Neuronal stem cell (in vitro differentiated cells): Measurements from ENCODE around the gene CDC27.

ENCODE experiments used
- DNase-seq: peaks from one replicate; pipeline ENCODE4 v3.0.0-alpha.2; 2013; ENCODE audit warnings: low spot score
- H2AFZ ChIP-seq: one replicate; pipeline ENCODE4 v1.6.1; 2013; ENCODE audit warnings: mild to moderate bottlenecking, low read length, inconsistent platforms
- H2AK5ac ChIP-seq: 2 replicates; pipeline ENCODE4 v1.6.1; 2013; ENCODE audit warnings: low read depth, mild to moderate bottlenecking, inconsistent platforms, low read length, moderate library complexity, mixed read lengths
- H2BK120ac ChIP-seq: 2 replicates; pipeline ENCODE4 v1.6.1; 2013; ENCODE audit warnings: low read depth, mild to moderate bottlenecking, inconsistent platforms, low read length, moderate library complexity, mixed read lengths
- H2BK12ac ChIP-seq: one replicate; pipeline ENCODE4 v1.6.1; 2013; ENCODE audit warnings: low read length, inconsistent platforms
- H2BK15ac ChIP-seq: 2 replicates; pipeline ENCODE4 v1.6.1; 2013; ENCODE audit warnings: mild to moderate bottlenecking, low read length, inconsistent platforms, mixed read lengths
- H2BK5ac ChIP-seq: one replicate; pipeline ENCODE4 v1.6.1; 2013; ENCODE audit warnings: inconsistent platforms, mild to moderate bottlenecking, low read length, moderate library complexity
- H3K14ac ChIP-seq: one replicate; pipeline ENCODE4 v1.6.1; 2013; ENCODE audit warnings: low read length, inconsistent platforms
- H3K18ac ChIP-seq: 2 replicates; pipeline ENCODE4 v1.6.1; 2013; ENCODE audit warnings: low read length, inconsistent platforms
- H3K23ac ChIP-seq: 2 replicates; pipeline ENCODE4 v1.6.1; 2013; ENCODE audit warnings: low read depth, mild to moderate bottlenecking, mixed read lengths, low read length, inconsistent platforms; ENCODE audit not compliant: poor library complexity
- H3K27ac ChIP-seq: replicated peaks from 3 replicates; pipeline ENCODE4 v1.5.1; 2013; ENCODE audit warnings: low read length, inconsistent platforms
- H3K27me3 ChIP-seq, 3 experiments: 2 replicates each; pipeline ENCODE4 v1.6.1; 2013; ENCODE audit warnings: low read length in 3 of 3, mild to moderate bottlenecking in 2 of 3, inconsistent platforms in 1 of 3, low read depth in 1 of 3, mixed read lengths in 1 of 3, moderate library complexity in 1 of 3; ENCODE audit not compliant: control insufficient read depth in 3 of 3, insufficient read depth in 3 of 3
- H3K36me3 ChIP-seq, 2 donors: replicated peaks in 1 of 2; 2 replicates each; pipeline ENCODE4 v1.6.1; 2013; ENCODE audit warnings: low read length in 2 of 2; ENCODE audit not compliant: control insufficient read depth in 2 of 2, insufficient read depth in 2 of 2
- H3K4ac ChIP-seq: 2 replicates; pipeline ENCODE4 v1.6.1; 2013; ENCODE audit warnings: inconsistent platforms, mild to moderate bottlenecking, low read length, moderate library complexity
- H3K4me1 ChIP-seq, 2 donors: 1 replicate in 1 of 2; 2 replicates in 1 of 2; pipeline ENCODE4 v1.6.1; 2013; ENCODE audit warnings: low read length in 2 of 2, low read depth in 1 of 2; ENCODE audit not compliant: control insufficient read depth in 2 of 2, insufficient read depth in 1 of 2
- H3K4me2 ChIP-seq: one replicate; pipeline ENCODE4 v1.6.1; 2013; ENCODE audit warnings: mild to moderate bottlenecking, low read length, inconsistent platforms; ENCODE audit not compliant: insufficient read depth, poor library complexity, severe bottlenecking
- H3K4me3 ChIP-seq, 2 donors: 2 replicates each; pipeline ENCODE4 v1.5.1; 2013; ENCODE audit warnings: low read length in 2 of 2, mild to moderate bottlenecking in 2 of 2, inconsistent platforms in 1 of 2, moderate library complexity in 1 of 2
- H3K79me1 ChIP-seq: one replicate; pipeline ENCODE4 v1.6.1; 2013; ENCODE audit warnings: low read depth, mild to moderate bottlenecking, inconsistent platforms, low read length, moderate library complexity
- H3K9ac ChIP-seq: one replicate; pipeline ENCODE4 v1.6.1; 2013; ENCODE audit warnings: mild to moderate bottlenecking, low read depth, low read length, inconsistent platforms; ENCODE audit not compliant: poor library complexity
- H3K9me3 ChIP-seq, 2 donors: replicated peaks in 1 of 2; 2 replicates each; pipeline versions ENCODE3 to v1.6.1; 2013; ENCODE audit warnings: low read length in 2 of 2, mild to moderate bottlenecking in 2 of 2, inconsistent platforms in 1 of 2, low read depth in 1 of 2, mixed read lengths in 1 of 2, moderate library complexity in 1 of 2; ENCODE audit not compliant: control insufficient read depth in 2 of 2, insufficient read depth in 1 of 2
- H4K8ac ChIP-seq: one replicate; pipeline ENCODE4 v1.6.1; 2013; ENCODE audit warnings: low read depth, mild to moderate bottlenecking, inconsistent platforms, low read length, moderate library complexity
- H4K91ac ChIP-seq: one replicate; pipeline ENCODE4 v1.6.1; 2013; ENCODE audit warnings: low read length, low read depth, mild to moderate bottlenecking, inconsistent platforms; ENCODE audit not compliant: poor library complexity
- WGBS, 2 donors: extraction: QIAGEN DNeasy Blood & Tissue Kit; methylation state at CpG; one replicate each; pipeline ENCODE4 v1.1.7; 2013; ENCODE audit warnings: missing lambda C conversion rate in 2 of 2, mixed read lengths in 1 of 2; ENCODE audit not compliant: insufficient read length in 2 of 2, insufficient replicate concordance in 1 of 2; ENCODE audit errors: extremely low coverage in 2 of 2; 5-methylcytosine and 5-hydroxymethylcytosine counted together

CDC27 gene

DNA sequence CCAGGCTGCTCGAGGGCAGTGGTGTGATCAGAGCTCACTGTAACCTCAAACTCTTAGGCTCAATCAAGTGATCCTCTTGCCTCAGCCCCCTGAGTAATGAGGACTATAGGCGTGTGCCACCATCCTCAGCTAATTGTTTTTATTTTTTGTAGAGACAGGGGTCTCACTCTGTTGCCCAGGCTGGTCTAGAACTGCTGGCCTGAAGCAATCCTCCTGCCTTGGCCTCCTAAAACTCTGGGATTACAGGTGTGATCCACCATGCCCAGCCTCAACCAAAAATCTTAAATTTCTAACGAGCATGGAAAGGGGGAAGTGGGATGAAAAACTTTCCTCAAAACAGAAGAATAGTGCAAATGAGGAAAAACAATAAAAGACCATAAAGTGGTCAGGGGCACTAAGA lies 92.8 kb downstream of the CDC27 start:
- no peak overlapping the region for H3K4ac ChIP-seq
- peaks cover 1% of the 10 kb centered on the region for H3K79me1 ChIP-seq
- no CpG with 5 or more reads among the region's 3 CpGs for WGBS, 2 donors
- H3K4me1 ChIP-seq = peaks cover 0 to 1% of the 10 kb centered on the region in 2 donors
- H2AK5ac ChIP-seq = no peak overlapping the region
- H3K4me3 ChIP-seq = no peak overlapping the region
- H2BK5ac ChIP-seq = no peak overlapping the region
- H3K4me2 ChIP-seq = no peak overlapping the region
- H3K27me3 ChIP-seq = no peaks in the 10 kb centered on the region
- no peak overlapping the region for H3K23ac ChIP-seq
- no peak for DNase-seq
- no peak overlapping the region for H2BK12ac ChIP-seq
- no peak overlapping the region for H2BK15ac ChIP-seq
- peaks cover 0 to 17% of the 10 kb centered on the region in 2 donors for H3K36me3 ChIP-seq
- H2BK120ac ChIP-seq = no peak overlapping the region
- H2AFZ ChIP-seq = no peak overlapping the region
- H3K9ac ChIP-seq = no peak overlapping the region
- no peak overlapping the region for H3K14ac ChIP-seq
- no peak overlapping the region for H3K27ac ChIP-seq
- no peak overlapping the region for H4K8ac ChIP-seq
- peaks cover 0 to 5% of the 10 kb centered on the region in 2 donors for H3K9me3 ChIP-seq
- H3K18ac ChIP-seq = no peak overlapping the region
- H4K91ac ChIP-seq = no peak overlapping the region

DNA sequence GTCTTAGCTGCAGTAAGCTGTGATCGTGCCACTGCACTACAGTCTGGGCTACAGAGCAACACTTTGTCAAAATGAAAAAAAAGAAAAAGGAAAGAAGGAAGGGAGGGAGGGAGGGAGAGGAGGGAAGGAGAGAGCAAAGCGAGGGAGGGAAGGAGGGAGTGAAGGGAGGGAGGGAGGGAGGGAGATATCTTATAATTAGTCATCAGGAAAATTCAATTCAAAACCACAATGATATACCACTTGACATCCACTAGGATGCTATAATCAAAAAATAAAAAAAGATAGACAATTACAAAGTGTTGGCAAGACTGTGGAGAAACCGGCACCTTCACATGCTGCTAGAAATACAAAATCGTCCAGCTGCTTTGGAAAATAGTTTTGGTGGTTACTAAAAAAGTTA lies 93.8 kb downstream of the CDC27 start:
- H3K14ac ChIP-seq = no peak overlapping the region
- H3K27ac ChIP-seq = no peak overlapping the region
- no peak overlapping the region for H2AFZ ChIP-seq
- H3K4me1 ChIP-seq = peaks cover 0 to 1% of the 10 kb centered on the region in 2 donors
- no peak overlapping the region for H3K23ac ChIP-seq
- no peak overlapping the region for H2BK12ac ChIP-seq
- peaks cover 1% of the 10 kb centered on the region for H3K79me1 ChIP-seq
- H2BK5ac ChIP-seq = no peak overlapping the region
- H2BK120ac ChIP-seq = no peak overlapping the region
- no peak overlapping the region for H3K9ac ChIP-seq
- no peak overlapping the region for H3K18ac ChIP-seq
- H3K4me2 ChIP-seq = no peak overlapping the region
- no peak for DNase-seq
- H3K9me3 ChIP-seq = peaks cover 0 to 5% of the 10 kb centered on the region in 2 donors
- no peak overlapping the region for H4K91ac ChIP-seq
- H3K4ac ChIP-seq = no peak overlapping the region
- no peaks in the 10 kb centered on the region for H3K27me3 ChIP-seq
- no peak overlapping the region for H2BK15ac ChIP-seq
- H2AK5ac ChIP-seq = no peak overlapping the region
- H3K4me3 ChIP-seq = no peak overlapping the region
- no CpG with 5 or more reads among the region's 4 CpGs for WGBS, 2 donors
- H4K8ac ChIP-seq = no peak overlapping the region
- H3K36me3 ChIP-seq = peaks cover 0 to 17% of the 10 kb centered on the region in 2 donors

DNA sequence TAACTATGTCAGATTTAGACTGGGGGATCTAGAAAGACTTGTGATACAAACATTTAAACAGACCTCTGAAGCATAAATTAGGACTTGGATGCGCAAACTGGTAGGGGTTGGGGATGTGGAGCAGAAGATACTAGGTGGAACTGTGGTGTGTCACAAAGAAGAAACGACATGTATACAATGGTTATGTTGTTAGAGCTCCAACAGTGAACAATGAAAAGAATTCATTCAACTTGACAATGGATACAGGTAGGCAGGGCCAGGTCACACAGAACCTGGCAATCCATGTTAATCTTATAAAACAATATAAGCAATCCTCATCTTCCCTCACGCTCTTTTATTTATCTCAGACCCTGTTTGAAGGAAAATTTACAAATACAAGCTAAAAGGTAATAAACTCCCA lies 102.0 kb downstream of the CDC27 start:
- H3K27me3 ChIP-seq = no peaks in the 10 kb centered on the region
- no peak overlapping the region for H3K14ac ChIP-seq
- H3K36me3 ChIP-seq = peaks cover 0 to under 1% of the 10 kb centered on the region in 2 donors
- no peak overlapping the region for H4K8ac ChIP-seq
- no peak overlapping the region for H2BK12ac ChIP-seq
- H3K4me3 ChIP-seq = no peak overlapping the region
- no peak overlapping the region for H2AFZ ChIP-seq
- no peak overlapping the region for H4K91ac ChIP-seq
- no peaks in the 10 kb centered on the region for H3K9me3 ChIP-seq
- H2BK120ac ChIP-seq = no peak overlapping the region
- no peak overlapping the region for H3K18ac ChIP-seq
- no peak overlapping the region for H3K23ac ChIP-seq
- no peak for DNase-seq
- H3K27ac ChIP-seq = no peak overlapping the region
- H2BK5ac ChIP-seq = no peak overlapping the region
- no peak overlapping the region for H3K4ac ChIP-seq
- H2BK15ac ChIP-seq = no peak overlapping the region
- no peak overlapping the region for H3K9ac ChIP-seq
- WGBS, 2 donors = no CpG with 5 or more reads among the region's 3 CpGs
- no peaks in the 10 kb centered on the region for H3K4me1 ChIP-seq
- no peak overlapping the region for H3K4me2 ChIP-seq
- H2AK5ac ChIP-seq = no peak overlapping the region
- no peaks in the 10 kb centered on the region for H3K79me1 ChIP-seq

DNA sequence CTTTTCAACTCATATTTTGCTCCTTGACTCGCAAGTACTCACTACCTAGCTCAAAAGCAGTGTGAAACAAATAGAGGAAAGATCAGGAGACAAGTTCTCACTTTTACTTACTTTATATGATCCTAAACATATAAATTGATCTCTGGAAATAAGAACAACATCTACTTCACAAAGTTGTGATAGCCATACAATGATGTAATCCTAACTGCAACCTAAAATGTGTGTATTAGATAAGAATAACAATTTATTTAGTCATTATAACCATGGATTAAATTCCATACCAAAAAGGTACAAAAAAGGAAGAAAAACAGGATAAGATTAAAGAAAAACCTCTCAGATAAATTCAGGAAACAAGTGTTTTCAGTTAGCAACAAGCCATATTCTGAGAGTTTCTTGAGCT lies 103.4 kb downstream of the CDC27 start:
- Histone ChIP-seq H2AK5ac (no peak overlapping the region), H2BK15ac (no peak overlapping the region), H3K9ac (no peak overlapping the region), H3K4me3 (no peak overlapping the region), H3K4ac (no peak overlapping the region), H3K79me1 (no peaks in the 10 kb centered on the region), H3K18ac (no peak overlapping the region), H3K14ac (no peak overlapping the region), H3K4me1 (no peaks in the 10 kb centered on the region), H3K36me3 (peaks cover 0 to 6% of the 10 kb centered on the region in 2 donors), H2BK5ac (no peak overlapping the region), H2AFZ (no peak overlapping the region), H2BK12ac (no peak overlapping the region), H3K27ac (no peak overlapping the region), H3K27me3 (no peaks in the 10 kb centered on the region), H4K91ac (no peak overlapping the region), H4K8ac (no peak overlapping the region), H3K4me2 (no peak overlapping the region), H3K23ac (no peak overlapping the region), H3K9me3 (no peaks in the 10 kb centered on the region), H2BK120ac (no peak overlapping the region)
- no CpG with 5 or more reads among the region's 1 CpG for WGBS, 2 donors
- DNase-seq = no peak
